CD4-positive, alpha-beta T cell (primary cell): Measurements from ENCODE around the gene TUBA1B. TPM values are rescaled to one million over a fixed set of nuclear protein-coding genes. Genes with fewer than 3 reads are reported as not detected.
"Not testable (repeated sequence)": the region's sequence is repeated elsewhere in the genome, so short reads cannot be mapped to it uniquely, and the experiment has no call there.

Source experiments
- ATAC-seq: fragments of 200-7000 bp; cut with Tn5 transposase; one replicate; pipeline ENCODE4 v1.10.0; 2022; ENCODE audit warnings: mild to moderate bottlenecking; ENCODE audit not compliant: poor library complexity
- CTCF ChIA-PET: fragments of 350-600 bp; sonication (Branson Sonifier 250); formaldehyde crosslinking; loops from one replicate; lab custom pipeline; 2021; ENCODE audit warnings: antibody characterized with exemption, inconsistent platforms; lab: Charles Lee
- POLR2A ChIA-PET: fragments of 350-600 bp; sonication (Branson Sonifier 250); formaldehyde crosslinking; loops from one replicate; lab custom pipeline; 2021; ENCODE audit warnings: antibody characterized with exemption, inconsistent platforms; lab: Charles Lee
- DNase-seq, 14 experiments: peaks; one replicate each; pipeline ENCODE4 v3.0.0-alpha.2; 2013 to 2020; ENCODE audit warnings: mixed read lengths in 2 of 14
- H3K27ac ChIP-seq, 2 donors: one replicate each; pipeline versions ENCODE4 v1.5.1 to v1.7.0; 2013; ENCODE audit warnings: low read length in 2 of 2, low read depth in 1 of 2, mild to moderate bottlenecking in 1 of 2
- H3K27me3 ChIP-seq, 2 experiments: 1 replicate in 1 of 2; 2 replicates in 1 of 2; pipeline versions ENCODE4 v1.6.1 to v1.7.0; 2013; ENCODE audit warnings: low read length in 2 of 2, control low read depth in 1 of 2, mild to moderate bottlenecking in 1 of 2, moderate library complexity in 1 of 2; ENCODE audit not compliant: insufficient read depth in 2 of 2, control insufficient read depth in 1 of 2
- H3K36me3 ChIP-seq: one replicate; pipeline ENCODE4 v1.6.1; 2013; ENCODE audit warnings: low read length, control low read depth; ENCODE audit not compliant: insufficient read depth
- H3K4me1 ChIP-seq: one replicate; pipeline ENCODE4 v1.6.1; 2013; ENCODE audit warnings: low read length, control low read depth; ENCODE audit not compliant: insufficient read depth
- H3K4me3 ChIP-seq: one replicate; pipeline ENCODE4 v1.5.1; 2013; ENCODE audit warnings: mild to moderate bottlenecking, low read length, moderate library complexity
- H3K9me3 ChIP-seq, 2 experiments: 1 replicate in 1 of 2; 2 replicates in 1 of 2; pipeline versions ENCODE4 v1.6.1 to v1.7.0; 2013; ENCODE audit warnings: low read length in 2 of 2, mild to moderate bottlenecking in 2 of 2, control low read depth in 1 of 2, moderate library complexity in 1 of 2; ENCODE audit not compliant: control insufficient read depth in 1 of 2, insufficient read depth in 1 of 2
- H3K27ac Mint-ChIP-seq: one replicate; pipeline ENCODE4 v1.8.0; 2020; ENCODE audit warnings: mixed read lengths
- H3K27me3 Mint-ChIP-seq: one replicate; pipeline ENCODE4 v1.8.0; 2021; ENCODE audit warnings: mixed read lengths
- H3K36me3 Mint-ChIP-seq: one replicate; pipeline ENCODE4 v1.8.0; 2021; ENCODE audit warnings: low read depth, mixed read lengths
- H3K4me1 Mint-ChIP-seq: one replicate; pipeline ENCODE4 v1.8.0; 2021; ENCODE audit warnings: low read depth, mixed read lengths
- H3K4me3 Mint-ChIP-seq: one replicate; pipeline ENCODE4 v1.8.0; 2020; ENCODE audit warnings: mild to moderate bottlenecking, mixed read lengths
- H3K9me3 Mint-ChIP-seq: one replicate; pipeline ENCODE4 v1.8.0; 2020; ENCODE audit warnings: mixed read lengths
- CTCF ChIP-seq: fragments of 200-600 bp; IDR thresholded peaks from one replicate; pipeline ENCODE4 v1.8.0; 2022; ENCODE audit warnings: antibody characterized with exemption, mild to moderate bottlenecking
- intact Hi-C, 2 experiments: fragments of 100-400 bp; cut with DNase I in 1 of 2; cut with micrococcal nuclease in 1 of 2; formaldehyde crosslinking; loops; one replicate each; pipeline versions ENCODE4 v1.15.1 to v1.9.0; 2023 to 2025; cut with DNase I, micrococcal nuclease
- total RNA-seq, 174 experiments: library from RNA in 2 of 174; stranded (reverse) in 2 of 174; gene quantifications; one replicate each; pipeline ENCODE4 v1.2.3 and lab custom pipeline; 2021 to 2026

TUBA1B gene
- total RNA-seq, 2 experiments from 2014 or later: 116 to 120 TPM

- CTCF ChIA-PET: no interaction called here
- no peaks in the 10 kb centered on the region for H3K9me3 Mint-ChIP-seq
- no peaks in the 10 kb centered on the region for H3K27me3 Mint-ChIP-seq
Observed at GRCh38 chr12:49165114-49165513, 33.9 kb upstream of the TUBA1B start.

GRCh38 chr12:49161901-49162300, 30.7 kb upstream of the TUBA1B start:
- H3K27ac ChIP-seq, H3K27me3 Mint-ChIP-seq, DNase-seq, H3K36me3 Mint-ChIP-seq, POLR2A ChIA-PET, CTCF ChIA-PET, H3K4me3 Mint-ChIP-seq, H3K27ac Mint-ChIP-seq, H3K27me3 ChIP-seq, intact Hi-C loops, H3K36me3 ChIP-seq, H3K4me3 ChIP-seq, H3K9me3 Mint-ChIP-seq, H3K4me1 ChIP-seq, ATAC-seq, H3K4me1 Mint-ChIP-seq, H3K9me3 ChIP-seq: not testable (repeated sequence)

More at GRCh38 chr12:49165114-49165513, 33.9 kb upstream of the TUBA1B start:
- no peaks in the 10 kb centered on the region for H3K27me3 ChIP-seq
- Mint-ChIP-seq H3K27ac (no peak overlapping the region), H3K4me1 (no peaks in the 10 kb centered on the region), H3K36me3 (no peaks in the 10 kb centered on the region), H3K4me3 (no peak overlapping the region)
- no peaks in the 10 kb centered on the region for H3K36me3 ChIP-seq
- DNase-seq (no peak), ATAC-seq (no peak)
- no peak overlapping the region for H3K4me3 ChIP-seq
- no peak for TF ChIP-seq CTCF
- POLR2A ChIA-PET: no interaction called here
- no peak overlapping the region for H3K27ac ChIP-seq
- no peaks in the 10 kb centered on the region for H3K4me1 ChIP-seq
- H3K9me3 ChIP-seq: no peaks in the 10 kb centered on the region
- intact Hi-C loops: no loop called here

- TF ChIP-seq CTCF: no peak
- no peak overlapping the region for H3K27ac Mint-ChIP-seq
- H3K27ac ChIP-seq: no peak overlapping the region
- no peak overlapping the region for H3K4me3 Mint-ChIP-seq
- no peaks in the 10 kb centered on the region for H3K27me3 ChIP-seq
- intact Hi-C loops: no loop called here
- ChIA-PET POLR2A (no interaction called here), CTCF (no interaction called here)
- no peak overlapping the region for H3K4me3 ChIP-seq
- H3K4me1 Mint-ChIP-seq: no peaks in the 10 kb centered on the region
- ATAC-seq (no peak), DNase-seq (peak in 1 of 14 experiments; percentile 2)
- no peaks in the 10 kb centered on the region for H3K9me3 Mint-ChIP-seq
- H3K9me3 ChIP-seq: no peaks in the 10 kb centered on the region
- H3K36me3 ChIP-seq: no peaks in the 10 kb centered on the region
- H3K4me1 ChIP-seq: no peaks in the 10 kb centered on the region
- no peaks in the 10 kb centered on the region for H3K36me3 Mint-ChIP-seq
- no peaks in the 10 kb centered on the region for H3K27me3 Mint-ChIP-seq
Observed at GRCh38 chr12:49161092-49161795, 30.0 kb upstream of the TUBA1B start.

- no peak overlapping the region for H3K4me3 ChIP-seq
- H3K27me3 Mint-ChIP-seq: no peaks in the 10 kb centered on the region
Observed at GRCh38 chr12:49160399-49160798, 29.2 kb upstream of the TUBA1B start.

More at GRCh38 chr12:49160399-49160798, 29.2 kb upstream of the TUBA1B start:
- ChIA-PET POLR2A (no interaction called here), CTCF (no interaction called here)
- no peaks in the 10 kb centered on the region for H3K9me3 Mint-ChIP-seq
- Histone ChIP-seq H3K9me3 (no peaks in the 10 kb centered on the region), H3K27me3 (no peaks in the 10 kb centered on the region), H3K4me1 (no peaks in the 10 kb centered on the region), H3K27ac (no peak overlapping the region), H3K36me3 (no peaks in the 10 kb centered on the region)
- no peaks in the 10 kb centered on the region for H3K4me1 Mint-ChIP-seq
- H3K4me3 Mint-ChIP-seq: no peak overlapping the region
- ATAC-seq (no peak), DNase-seq (no peak)
- no peaks in the 10 kb centered on the region for H3K36me3 Mint-ChIP-seq
- no peak for TF ChIP-seq CTCF
- intact Hi-C loops: no loop called here
- no peak overlapping the region for H3K27ac Mint-ChIP-seq
